GM12891 (cell line): ENCODE results near the gene ACP3.

Experiments
- PAX5 ChIP-seq: IDR thresholded peaks from 2 replicates; pipeline ENCODE4 v1.6.1; 2011; ENCODE audit warnings: low read length, moderate library complexity, mild to moderate bottlenecking; ENCODE audit not compliant: insufficient read depth, severe bottlenecking
- POLR2A ChIP-seq: IDR thresholded peaks from 2 replicates; pipeline ENCODE4 v1.6.1; 2011; ENCODE audit warnings: low read depth, low read length, control low read depth
- POLR2AphosphoS5 ChIP-seq: IDR thresholded peaks from 2 replicates; pipeline ENCODE4 v1.6.1; 2011; ENCODE audit warnings: low read depth, low read length, control low read depth
- POU2F2 ChIP-seq: IDR thresholded peaks from 2 replicates; pipeline ENCODE4 v1.6.1; 2011; ENCODE audit warnings: low read depth, mild to moderate bottlenecking, control low read depth, low read length, moderate library complexity
- SPI1 ChIP-seq: IDR thresholded peaks from 2 replicates; pipeline ENCODE4 v1.6.1; 2011; ENCODE audit warnings: low read depth, low read length, control low read depth
- TAF1 ChIP-seq: IDR thresholded peaks from 2 replicates; pipeline ENCODE4 v1.6.1; 2011; ENCODE audit warnings: low read depth, low read length, control low read depth

DNA sequence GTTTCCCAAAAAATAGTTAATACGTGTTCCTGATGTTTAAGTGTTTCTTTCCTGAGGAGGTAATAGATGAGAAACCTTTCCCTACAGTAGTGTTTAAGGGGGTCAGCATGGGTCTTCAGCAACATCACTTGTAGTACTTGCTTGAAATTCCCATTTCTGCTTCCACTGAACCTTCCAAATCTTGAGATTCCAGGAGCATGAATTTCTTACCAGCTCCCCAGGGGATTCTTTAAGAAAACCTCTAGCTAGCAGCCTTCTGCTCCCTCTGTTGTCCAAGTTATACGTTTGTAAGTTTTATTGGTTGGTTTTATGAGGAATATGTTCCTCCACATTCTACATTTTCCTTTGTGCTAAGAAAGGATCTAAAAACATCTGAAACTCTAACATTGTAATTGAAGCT, 38.2 kb upstream of the ACP3 start:
- TF ChIP-seq TAF1: no peak
- no peak for TF ChIP-seq POLR2A
- TF ChIP-seq POLR2AphosphoS5: no peak
- TF ChIP-seq PAX5: no peak
- no peak for TF ChIP-seq SPI1
- TF ChIP-seq POU2F2: no peak
